HG03139 (cell line): ENCODE measurements around the gene PCNX2.
A peak's percentile ranks its signal among the peaks of the same experiment; 100 is the strongest.

Experiments
- ATAC-seq: cut with Tn5 transposase; IDR thresholded peaks from one replicate; pipeline ENCODE4 v1.9.1; 2021; ENCODE audit not compliant: unreplicated experiment

PCNX2 gene

GRCh38 chr1:233320023-233320422 is 24.5 kb upstream of the PCNX2 start:
- no peak for ATAC-seq

GRCh38 chr1:233319272-233319671 is 23.7 kb upstream of the PCNX2 start:
- ATAC-seq = no peak

- no peak for ATAC-seq
These were observed 20.9 kb upstream of the PCNX2 start for GRCh38 chr1:233316473-233316872.

- ATAC-seq = no peak
These were observed 20.3 kb upstream of the PCNX2 start for GRCh38 chr1:233315718-233316301.

- ATAC-seq = no peak
These were observed 18.1 kb upstream of the PCNX2 start for GRCh38 chr1:233313434-233314155.

GRCh38 chr1:233304489-233305102 is 9.1 kb upstream of the PCNX2 start:
- ATAC-seq = no peak

- no peak for ATAC-seq
These were observed 4.8 kb upstream of the PCNX2 start for GRCh38 chr1:233300326-233300725.

- ATAC-seq = no peak
These were observed 3.9 kb upstream of the PCNX2 start for GRCh38 chr1:233299450-233299849.

- no peak for ATAC-seq
These were observed 424 bp upstream of the PCNX2 start for GRCh38 chr1:233295975-233296322.

GRCh38 chr1:233294913-233295236 is 650 bp downstream of the PCNX2 start:
- ATAC-seq = peak; percentile 48

GRCh38 chr1:233293556-233294446 is 1.7 kb downstream of the PCNX2 start:
- ATAC-seq = no peak

GRCh38 chr1:233290396-233291034 is 5.0 kb downstream of the PCNX2 start:
- ATAC-seq = no peak

- ATAC-seq = no peak
These were observed 5.8 kb downstream of the PCNX2 start for GRCh38 chr1:233289676-233290075.

- ATAC-seq = no peak
These were observed 13.0 kb downstream of the PCNX2 start for GRCh38 chr1:233282582-233282886.

- peak; percentile 88 for ATAC-seq
These were observed 13.6 kb downstream of the PCNX2 start for GRCh38 chr1:233281711-233282581.

- no peak for ATAC-seq
These were observed 15.6 kb downstream of the PCNX2 start for GRCh38 chr1:233279971-233280370.

- ATAC-seq = no peak
These were observed 16.9 kb downstream of the PCNX2 start for GRCh38 chr1:233278631-233279030.

- ATAC-seq = no peak
These were observed 17.6 kb downstream of the PCNX2 start for GRCh38 chr1:233277637-233278606.

- no peak for ATAC-seq
These were observed 25.9 kb downstream of the PCNX2 start for GRCh38 chr1:233269656-233270055.
